Heart left ventricle (tissue), 13 donors: Measurements from ENCODE around the gene CHRM1.

ENCODE experiments used
- POLR2A ChIP-seq, 2 donors: fragments of 450-650 bp; IDR thresholded peaks; one replicate each; pipeline ENCODE4 v1.6.1; 2017; ENCODE audit warnings: antibody characterized with exemption in 2 of 2, mild to moderate bottlenecking in 2 of 2, moderate library complexity in 2 of 2
- TF ChIP-seq, protein P1 (sequence below), 12 donors: fragments of 200-600 bp; sonication (generic) in 4 of 12; IDR thresholded peaks; one replicate each; pipeline versions ENCODE4 v1.5.0 to v1.8.0; 2018 to 2022; ENCODE audit warnings: antibody characterized with exemption in 12 of 12, mild to moderate bottlenecking in 5 of 12
- donor health status: ischemic (EF 13 %, LVEDD 7.1; RV severe dilation, severe dysfunction).
- donor health status: DM: no; HTN: yes; CAD: no.
- donor health status: DM: no; HTN: no; CAD: no.
- donor health status: ischemic (EF 25% LVEDD 6.9; RV normal size, moderate dysfunction).
- donor health status: ischemic (EF 25% LVEDD 5.7; RV mildly dilated, moderate dysfunction).
- donor health status: ischemic (EF 35%, LVEDD 5.7; RV mildly dilated, moderate dysfunction).
- donor health status: nonischemic (EF 11% LVEDD 7.7; RV severe dilation, severe dysfunction).
- donor health status: DM: yes; HTN: yes; CAD: no.
- donor health status: PGD.
- donor health status: ischemic (EF 29% LVEDD 5.4; RV normal size, mild dysfunction).
- donor health status: nonischemic (EF 23%, LVEDD 6.1; RV moderate dilation, normal function).

DNA sequence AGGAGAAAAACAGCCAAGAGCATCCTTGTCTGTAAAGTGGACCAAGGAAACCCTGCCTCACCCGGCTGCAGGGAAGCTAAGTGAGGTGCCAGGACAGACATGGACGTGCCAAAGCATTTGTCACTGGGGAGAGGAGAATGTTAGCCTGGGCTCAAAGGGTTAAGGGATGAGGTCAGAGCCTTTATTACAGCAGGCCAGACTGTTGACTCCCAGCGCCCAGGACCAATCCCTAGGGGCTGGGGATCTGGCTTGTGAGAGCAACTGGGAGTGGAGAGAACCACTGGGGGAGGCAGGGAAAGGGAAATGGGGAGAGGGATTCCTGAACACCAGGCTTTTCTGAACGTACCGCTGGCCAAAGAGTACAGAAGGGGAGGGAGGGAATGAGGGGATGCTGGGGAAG is 2.6 kb downstream of the CHRM1 start:
- TF ChIP-seq, protein P1, sequence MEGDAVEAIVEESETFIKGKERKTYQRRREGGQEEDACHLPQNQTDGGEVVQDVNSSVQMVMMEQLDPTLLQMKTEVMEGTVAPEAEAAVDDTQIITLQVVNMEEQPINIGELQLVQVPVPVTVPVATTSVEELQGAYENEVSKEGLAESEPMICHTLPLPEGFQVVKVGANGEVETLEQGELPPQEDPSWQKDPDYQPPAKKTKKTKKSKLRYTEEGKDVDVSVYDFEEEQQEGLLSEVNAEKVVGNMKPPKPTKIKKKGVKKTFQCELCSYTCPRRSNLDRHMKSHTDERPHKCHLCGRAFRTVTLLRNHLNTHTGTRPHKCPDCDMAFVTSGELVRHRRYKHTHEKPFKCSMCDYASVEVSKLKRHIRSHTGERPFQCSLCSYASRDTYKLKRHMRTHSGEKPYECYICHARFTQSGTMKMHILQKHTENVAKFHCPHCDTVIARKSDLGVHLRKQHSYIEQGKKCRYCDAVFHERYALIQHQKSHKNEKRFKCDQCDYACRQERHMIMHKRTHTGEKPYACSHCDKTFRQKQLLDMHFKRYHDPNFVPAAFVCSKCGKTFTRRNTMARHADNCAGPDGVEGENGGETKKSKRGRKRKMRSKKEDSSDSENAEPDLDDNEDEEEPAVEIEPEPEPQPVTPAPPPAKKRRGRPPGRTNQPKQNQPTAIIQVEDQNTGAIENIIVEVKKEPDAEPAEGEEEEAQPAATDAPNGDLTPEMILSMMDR (IDR thresholded peaks at IDR 0.05): no peak
- TF ChIP-seq POLR2A (IDR thresholded peaks at IDR 0.05): no peak
